Measurements from ENCODE around the gene CACYBP.
A peak's percentile ranks its signal among the peaks of the same experiment; 100 is the strongest.

Gene CACYBP

GRCh38 chr1:174999936-175000696 lies at the start of gene CACYBP:
TSS of gene CACYBP (plus strand) at chr1:174999947. CDS start at chr1:175000181, 234 bp downstream.
- no peak for DNase-seq (ENCODE audit: low read depth in 2 of 2)

- DNase-seq (ENCODE audit: low read depth in 2 of 2), result no peak
Measured at GRCh38 chr1:174953285-174954072, 46.3 kb upstream of the CACYBP start.

GRCh38 chr1:174954073-174954460 lies 45.7 kb upstream of the CACYBP start:
- DNase-seq (ENCODE audit: low read depth in 2 of 2), result no peak

GRCh38 chr1:174954671-174955669 lies 44.8 kb upstream of the CACYBP start:
- no peak for DNase-seq (ENCODE audit: low read depth in 2 of 2)

- no peak for DNase-seq (ENCODE audit: low read depth in 2 of 2)
Measured at GRCh38 chr1:174956086-174956485, 43.7 kb upstream of the CACYBP start.

GRCh38 chr1:174956976-174957375 lies 42.8 kb upstream of the CACYBP start:
- DNase-seq (ENCODE audit: low read depth in 2 of 2), result no peak

GRCh38 chr1:174957829-174958228 lies 41.9 kb upstream of the CACYBP start:
- DNase-seq (ENCODE audit: low read depth in 2 of 2), result no peak

GRCh38 chr1:174958396-174958795 lies 41.4 kb upstream of the CACYBP start:
- no peak for DNase-seq (ENCODE audit: low read depth in 2 of 2)

GRCh38 chr1:174960362-174960761 lies 39.4 kb upstream of the CACYBP start:
- DNase-seq (ENCODE audit: low read depth in 2 of 2), result no peak

- no peak for DNase-seq (ENCODE audit: low read depth in 2 of 2)
Measured at GRCh38 chr1:174963529-174964125, 36.1 kb upstream of the CACYBP start.

GRCh38 chr1:174964261-174964971 lies 35.3 kb upstream of the CACYBP start:
- peak in 1 of 2 donors; percentile 24 for DNase-seq (ENCODE audit: low read depth in 2 of 2)

- no peak for DNase-seq (ENCODE audit: low read depth in 2 of 2)
Measured at GRCh38 chr1:174964972-174965361, 34.8 kb upstream of the CACYBP start.

- no peak for DNase-seq (ENCODE audit: low read depth in 2 of 2)
Measured at GRCh38 chr1:174965362-174966007, 34.3 kb upstream of the CACYBP start.

- DNase-seq (ENCODE audit: low read depth in 2 of 2), result no peak
Measured at GRCh38 chr1:174966008-174966572, 33.7 kb upstream of the CACYBP start.

- no peak for DNase-seq (ENCODE audit: low read depth in 2 of 2)
Measured at GRCh38 chr1:174967845-174968705, 31.7 kb upstream of the CACYBP start.

- no peak for DNase-seq (ENCODE audit: low read depth in 2 of 2)
Measured at GRCh38 chr1:174968750-174969244, 30.9 kb upstream of the CACYBP start.

GRCh38 chr1:174969977-174970376 lies 29.8 kb upstream of the CACYBP start:
- no peak for DNase-seq (ENCODE audit: low read depth in 2 of 2)

GRCh38 chr1:174971466-174971865 lies 28.3 kb upstream of the CACYBP start:
- no peak for DNase-seq (ENCODE audit: low read depth in 2 of 2)

GRCh38 chr1:174971902-174972301 lies 27.8 kb upstream of the CACYBP start:
- no peak for DNase-seq (ENCODE audit: low read depth in 2 of 2)

All from activated CD4-positive, alpha-beta T cell treated with anti-CD3 and anti-CD28 coated beads for 24 hours (primary cell).